ENCODE measurements around the gene OAS1.

OAS1 gene

GRCh38 chr12:112964915-112965314 lies 58.2 kb downstream of the OAS1 start:
- no peak for DNase-seq

DNA sequence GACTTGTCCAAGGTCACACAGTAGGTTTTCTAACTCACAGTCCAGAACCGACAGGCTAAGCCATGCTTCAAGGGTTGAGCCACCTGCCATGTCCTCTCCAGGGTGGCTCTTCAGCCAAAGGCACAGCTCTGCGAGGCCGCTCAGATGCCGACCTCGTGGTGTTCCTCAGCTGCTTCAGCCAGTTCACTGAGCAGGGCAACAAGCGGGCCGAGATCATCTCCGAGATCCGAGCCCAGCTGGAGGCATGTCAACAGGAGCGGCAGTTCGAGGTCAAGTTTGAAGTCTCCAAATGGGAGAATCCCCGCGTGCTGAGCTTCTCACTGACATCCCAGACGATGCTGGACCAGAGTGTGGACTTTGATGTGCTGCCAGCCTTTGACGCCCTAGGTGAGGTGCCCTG lies 58.9 kb downstream of the OAS1 start:
- no peak for DNase-seq

GRCh38 chr12:112967306-112967705 lies 60.5 kb downstream of the OAS1 start:
- DNase-seq: no peak

DNA sequence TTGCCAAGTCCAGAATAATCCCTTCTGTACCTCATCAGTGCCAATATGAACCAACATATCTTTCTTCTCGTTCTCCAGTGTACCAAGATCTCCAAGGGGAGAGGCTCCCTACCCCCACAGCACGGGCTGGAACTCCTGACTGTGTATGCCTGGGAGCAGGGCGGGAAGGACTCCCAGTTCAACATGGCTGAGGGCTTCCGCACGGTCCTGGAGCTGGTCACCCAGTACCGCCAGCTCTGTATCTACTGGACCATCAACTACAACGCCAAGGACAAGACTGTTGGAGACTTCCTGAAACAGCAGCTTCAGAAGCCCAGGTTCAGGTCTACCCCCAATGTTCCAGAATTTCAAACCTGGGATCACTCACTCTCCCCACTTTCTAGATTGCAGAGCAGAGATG lies 61.1 kb downstream of the OAS1 start:
- no peak for DNase-seq

Measured in amygdala (tissue), 56 donors.